Stimulated activated CD8-positive, alpha-beta memory T cell treated with anti-CD3 and anti-CD28 coated beads, Interleukin-2, amount 100 ng/mL, for 1 hour (primary cell): ENCODE data around the gene SRD5A2.
"Not testable (repeated sequence)": the region's sequence is repeated elsewhere in the genome, so short reads cannot be mapped to it uniquely, and the experiment has no call there.

Experiments
- DNase-seq, 2 donors: peaks; one replicate each; pipeline ENCODE4 v3.0.0-alpha.2; 2020; ENCODE audit warnings: low read depth in 2 of 2

Gene SRD5A2

DNA sequence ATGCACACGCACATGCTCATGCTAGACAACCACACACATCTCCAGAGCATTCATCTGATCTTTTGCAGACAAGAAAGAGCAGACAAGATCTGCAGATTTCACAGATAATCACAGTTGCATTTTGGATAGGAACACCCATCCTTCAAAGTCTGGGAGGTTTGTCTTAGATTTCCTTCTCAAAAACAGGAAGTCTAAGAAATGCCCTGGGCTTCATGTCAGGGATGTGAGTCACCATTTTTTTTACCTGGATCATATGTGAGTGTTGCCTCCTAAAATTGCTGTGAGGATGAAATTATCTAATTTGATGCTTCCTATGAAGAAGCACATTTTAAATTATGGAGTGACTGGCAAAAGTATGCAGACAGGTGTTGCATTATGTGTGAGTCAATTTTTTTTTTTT is 46.1 kb downstream of the SRD5A2 start:
- DNase-seq, result no peak

DNA sequence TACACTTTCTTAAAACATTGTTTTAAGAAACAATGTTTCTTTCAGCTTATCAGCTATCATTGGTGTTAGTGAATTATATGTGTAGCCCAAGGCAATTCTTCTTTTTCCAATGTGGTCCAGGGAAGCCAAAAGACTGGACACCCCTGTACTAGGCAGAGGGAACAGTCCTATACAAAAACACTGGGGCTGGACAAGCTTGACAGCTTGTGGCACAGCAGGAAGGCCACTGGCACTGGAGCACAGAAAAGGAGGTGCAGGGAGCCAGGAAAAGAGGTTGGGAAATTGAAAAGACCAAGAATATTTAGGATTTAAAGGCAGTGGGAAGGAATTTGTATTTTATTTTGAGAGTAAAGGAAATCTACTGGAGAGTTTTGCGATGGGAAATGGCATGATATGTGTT is 47.7 kb downstream of the SRD5A2 start:
- no peak for DNase-seq

DNA sequence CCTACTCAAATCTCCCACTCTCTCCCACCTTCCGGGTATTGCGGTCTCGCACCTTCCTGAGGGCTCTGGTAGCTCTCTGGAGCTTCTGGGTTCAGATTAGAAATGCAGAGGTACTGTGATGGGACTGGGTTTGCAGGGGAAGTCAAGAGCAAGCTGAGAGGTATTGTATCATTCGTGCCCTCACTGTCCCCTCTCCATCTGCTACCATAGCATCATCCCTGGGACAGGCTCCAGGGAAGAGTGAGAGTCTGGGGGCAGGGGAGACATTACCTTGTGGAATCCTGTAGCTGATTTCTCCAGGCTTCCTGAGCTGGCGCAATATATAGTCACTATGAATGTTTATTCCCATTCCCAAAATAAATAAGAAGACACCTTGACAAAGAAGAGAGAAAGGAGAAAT is 49.6 kb downstream of the SRD5A2 start:
- no peak for DNase-seq

DNA sequence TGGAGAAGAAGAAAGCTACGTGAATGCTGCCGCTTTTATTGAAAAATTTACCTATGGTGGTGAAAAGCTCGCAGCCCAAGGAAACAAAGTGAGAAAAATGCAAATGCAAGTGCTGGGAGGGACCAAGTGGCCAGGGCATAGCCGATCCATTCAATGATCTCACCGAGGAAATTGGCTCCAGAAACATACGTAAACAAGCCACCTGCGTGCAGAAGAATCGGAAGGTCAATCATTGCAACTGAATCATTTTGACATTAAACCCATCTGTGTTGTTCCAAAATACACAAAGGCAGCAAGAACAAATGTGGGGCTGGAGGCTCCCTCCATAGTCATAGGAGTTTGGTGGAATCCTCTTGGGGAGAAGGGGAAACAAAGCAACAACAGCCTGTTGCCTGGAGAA is 51.5 kb downstream of the SRD5A2 start:
- no peak for DNase-seq

DNA sequence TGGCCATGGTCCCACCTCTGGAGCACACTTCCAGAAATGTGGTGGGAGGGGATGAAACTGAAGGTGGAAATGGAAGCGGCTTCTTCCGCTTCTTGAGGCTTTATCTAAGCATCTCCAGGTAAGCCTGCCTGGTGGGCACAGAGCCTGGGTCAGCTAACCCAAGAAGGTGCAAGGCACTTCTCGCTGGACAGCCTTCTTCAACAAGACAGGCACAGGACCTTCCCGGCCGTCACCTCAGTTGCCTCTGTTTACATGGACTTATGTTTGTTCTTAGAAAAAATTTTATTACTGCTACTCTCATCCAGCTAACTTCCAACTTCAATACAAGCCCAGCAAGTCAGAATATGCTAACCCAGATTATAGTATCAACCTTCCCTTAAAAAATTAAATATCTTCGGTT is 51.9 kb downstream of the SRD5A2 start:
- DNase-seq, result no peak

DNA sequence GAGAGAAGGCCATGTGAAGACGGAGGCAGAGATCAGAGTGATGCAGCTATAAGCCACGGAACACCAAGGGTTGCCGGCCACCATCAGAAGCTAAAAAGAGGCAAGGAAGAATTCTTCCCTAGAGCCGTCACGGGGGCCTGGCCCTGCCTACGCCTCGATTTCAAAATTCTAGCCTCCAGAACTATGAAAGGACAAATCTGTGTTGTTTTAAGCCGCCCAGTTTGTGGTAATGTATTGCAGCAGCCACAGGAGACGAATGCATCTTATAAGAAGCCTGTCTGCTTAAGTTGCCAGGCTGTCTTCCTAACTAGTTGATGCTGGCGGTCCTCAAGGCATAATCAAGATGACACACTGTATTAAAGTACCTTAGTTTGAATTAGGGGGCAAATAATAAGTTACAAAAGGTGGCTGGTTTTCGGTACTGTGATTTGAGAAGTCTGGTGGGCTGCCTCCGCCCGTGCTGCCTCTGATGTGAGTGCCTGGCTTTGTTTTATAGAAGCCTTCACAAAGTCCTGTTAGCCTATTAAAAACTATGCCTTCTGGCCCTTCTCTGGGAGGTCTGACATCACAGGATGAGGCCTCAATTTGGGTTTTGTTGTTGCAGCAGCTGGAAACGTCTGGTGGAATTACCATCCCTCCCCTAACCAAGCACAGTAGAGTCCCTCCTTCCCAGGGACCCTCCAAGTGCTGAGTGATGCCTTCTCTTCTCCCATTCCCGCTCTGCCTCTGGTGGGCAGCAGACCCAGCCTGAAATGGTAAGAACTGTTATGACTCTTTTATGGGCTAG is 53.6 kb downstream of the SRD5A2 start:
- no peak for DNase-seq

DNA sequence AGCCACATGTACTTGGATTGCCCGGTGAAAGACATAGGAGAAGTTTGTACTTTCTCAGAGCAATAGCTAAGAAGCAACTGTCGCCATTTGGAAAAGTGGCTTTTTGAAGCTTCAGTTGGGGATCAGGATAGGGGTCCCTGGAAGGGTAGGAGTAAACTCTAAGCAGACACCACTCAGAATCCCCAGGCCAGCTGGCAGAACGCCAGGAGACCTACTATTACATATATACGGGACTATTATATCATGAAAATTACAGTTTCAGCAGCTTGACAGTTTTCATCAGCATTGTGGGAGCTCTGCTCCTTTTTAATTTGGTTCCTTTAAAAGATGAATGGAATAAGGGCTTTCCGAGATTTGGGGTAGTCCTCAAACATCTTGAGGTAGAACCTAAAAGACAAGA is 54.9 kb downstream of the SRD5A2 start:
- no peak for DNase-seq

DNA sequence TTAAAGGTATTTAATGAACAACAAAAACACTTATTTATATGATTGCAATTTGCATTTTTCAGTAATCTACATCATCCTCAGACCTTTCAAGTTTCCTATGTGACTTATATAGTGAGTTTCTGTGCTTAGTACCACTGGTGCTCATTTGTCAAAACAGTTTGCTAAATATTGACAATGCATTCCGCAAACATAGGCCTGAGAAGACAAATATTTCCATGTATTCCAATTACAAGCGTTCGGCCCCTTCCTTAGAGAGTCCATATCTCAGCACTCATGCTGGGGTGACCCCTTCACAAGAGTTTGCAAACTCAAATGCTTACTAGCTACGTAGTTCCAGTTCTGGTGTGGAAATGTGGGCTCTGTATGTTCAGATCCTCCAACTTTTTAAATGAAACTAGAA is 56.1 kb downstream of the SRD5A2 start:
- DNase-seq, result no peak

DNA sequence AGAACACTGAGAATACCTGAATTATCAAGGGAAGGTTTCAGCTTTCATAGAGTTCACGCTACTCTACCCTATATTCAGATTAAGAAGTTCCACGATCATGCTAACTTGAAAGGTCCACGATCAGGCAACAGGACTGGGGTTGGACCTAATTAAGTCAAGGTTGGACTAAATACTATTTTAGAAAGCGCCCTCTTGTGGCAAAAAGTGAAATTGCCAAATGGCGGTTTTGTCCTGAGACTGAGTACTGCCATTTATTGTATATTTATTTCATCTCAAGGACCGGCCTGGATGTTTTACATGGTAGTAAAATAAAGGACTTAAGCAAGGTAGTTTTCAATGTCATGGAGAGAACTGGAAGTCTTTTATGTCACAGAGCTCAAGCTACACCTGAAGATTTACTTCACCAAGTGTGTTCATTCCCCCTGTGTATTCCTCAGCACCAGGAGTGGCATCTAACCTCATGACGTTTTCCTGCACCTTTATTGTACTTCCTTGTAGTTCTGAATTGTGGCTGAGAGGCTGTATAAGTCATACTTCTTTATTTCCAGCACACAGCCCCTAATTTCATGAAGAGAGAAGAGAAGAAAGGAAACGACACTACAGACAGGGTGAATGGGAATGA is 56.8 kb downstream of the SRD5A2 start:
- peak in 1 of 2 donors; percentile 15 for DNase-seq

DNA sequence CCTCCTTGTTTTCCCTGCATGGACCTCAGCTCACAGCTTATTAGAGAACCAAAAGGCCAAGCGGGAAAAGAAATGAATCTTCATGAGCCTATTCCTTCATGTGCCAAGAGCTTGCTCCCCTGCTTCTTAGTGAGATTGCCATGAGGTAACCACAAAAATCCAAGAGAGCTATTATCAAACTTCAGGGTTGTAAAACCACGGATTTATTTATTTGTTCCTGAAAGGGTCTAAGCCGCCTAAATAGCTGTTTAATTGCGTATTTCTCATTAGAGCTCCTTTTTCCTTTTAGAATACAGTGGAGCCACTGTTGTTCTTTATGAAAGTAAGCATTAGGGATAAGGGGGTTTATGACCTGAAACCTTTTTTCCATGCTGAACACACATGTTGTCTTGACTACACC is 58.0 kb downstream of the SRD5A2 start:
- no peak for DNase-seq

DNA sequence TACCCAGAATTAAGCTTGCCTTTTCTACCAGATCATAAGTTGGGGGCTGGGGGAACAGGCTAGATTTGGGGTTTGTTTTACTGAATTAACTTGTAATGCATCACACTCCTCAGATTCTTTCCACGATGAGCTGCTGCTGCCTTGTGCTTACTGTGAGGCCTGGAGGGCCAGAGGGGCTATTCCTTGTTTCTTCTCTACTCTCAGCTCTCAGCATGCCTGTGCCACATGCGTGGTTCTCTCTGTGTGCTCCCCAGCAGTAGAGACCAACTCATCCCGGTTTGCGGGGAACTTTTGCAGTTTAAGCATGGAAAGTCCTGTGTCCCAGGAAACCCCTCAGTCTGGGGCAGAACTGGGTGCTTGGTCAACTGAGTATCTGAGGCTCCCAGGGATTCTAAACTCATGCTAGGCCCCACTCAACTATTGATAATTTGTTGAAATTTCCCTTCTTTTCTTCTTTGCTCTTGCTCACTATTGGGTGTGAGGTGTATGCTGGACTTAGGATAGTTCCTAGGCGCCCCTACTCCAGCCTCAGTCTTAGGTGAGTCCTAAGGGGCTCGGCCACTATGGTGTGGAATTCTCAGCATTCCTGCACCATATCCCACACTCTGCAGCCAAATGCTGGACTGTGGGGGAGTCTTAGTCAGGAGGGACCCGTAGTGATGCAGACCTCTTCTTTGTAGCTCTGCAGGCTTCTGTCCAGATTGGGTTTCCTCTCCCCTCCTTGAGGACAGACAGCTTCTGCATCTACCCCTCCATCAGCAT is 63.1 kb downstream of the SRD5A2 start:
- no peak for DNase-seq

DNA sequence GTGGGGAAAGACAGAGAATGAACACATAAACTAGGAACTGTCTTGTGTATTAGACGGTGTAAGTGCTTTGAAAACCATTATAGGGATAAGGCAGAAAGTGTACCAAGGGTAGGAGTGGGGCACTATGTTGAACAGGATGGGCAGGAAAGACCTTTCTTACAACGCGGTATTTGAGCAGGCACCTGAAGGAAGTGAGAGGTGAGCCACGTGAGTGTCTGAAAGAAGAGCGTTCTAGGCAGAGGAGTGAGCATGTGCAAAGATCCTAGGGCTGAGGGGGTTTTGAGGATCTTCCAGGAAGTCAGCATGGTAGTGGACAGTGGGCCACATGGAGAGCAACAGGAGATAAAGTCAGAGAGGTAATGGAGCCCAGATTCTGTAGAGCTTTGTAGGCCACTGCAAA is 65.2 kb downstream of the SRD5A2 start:
- DNase-seq, result no peak

DNA sequence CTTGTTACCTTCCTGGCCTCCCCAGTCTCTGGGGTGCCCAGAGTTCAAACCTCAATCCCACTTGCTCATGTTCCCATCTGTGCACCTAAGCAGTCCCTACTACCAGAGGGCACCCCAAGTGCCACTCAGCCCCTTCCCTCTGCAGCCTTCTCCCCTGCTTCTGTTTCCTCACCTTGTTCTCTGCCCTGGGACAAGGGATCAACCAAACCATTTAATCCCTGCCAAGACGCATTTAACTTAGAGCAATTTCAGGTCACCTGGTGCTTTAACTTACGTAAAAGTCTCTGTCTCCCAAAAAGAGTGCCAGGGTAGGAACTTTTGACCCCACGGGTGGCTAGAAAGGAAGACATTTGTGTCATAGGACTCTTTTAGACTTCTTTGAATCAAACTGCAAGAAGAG is 67.2 kb downstream of the SRD5A2 start:
- DNase-seq, result no peak

DNA sequence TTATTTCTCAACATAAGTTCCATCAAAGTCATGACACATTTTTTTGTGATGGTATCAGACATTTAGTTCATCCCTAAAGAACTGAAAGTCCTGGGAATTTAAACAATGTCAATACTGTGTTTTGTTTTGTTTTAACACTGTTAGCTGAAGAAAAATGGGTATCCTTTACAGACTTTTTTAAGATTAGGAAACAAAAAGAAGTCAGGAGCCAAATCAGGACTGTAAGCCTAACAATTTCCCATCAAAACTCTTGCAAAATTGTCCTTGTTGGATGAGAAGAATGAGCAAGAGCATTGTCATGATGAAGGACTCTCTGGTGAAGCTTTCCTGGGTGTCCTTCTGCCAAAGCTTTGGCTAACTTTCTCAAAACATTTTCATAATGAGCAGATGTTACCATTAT is 69.4 kb downstream of the SRD5A2 start:
- DNase-seq, result no peak

DNA sequence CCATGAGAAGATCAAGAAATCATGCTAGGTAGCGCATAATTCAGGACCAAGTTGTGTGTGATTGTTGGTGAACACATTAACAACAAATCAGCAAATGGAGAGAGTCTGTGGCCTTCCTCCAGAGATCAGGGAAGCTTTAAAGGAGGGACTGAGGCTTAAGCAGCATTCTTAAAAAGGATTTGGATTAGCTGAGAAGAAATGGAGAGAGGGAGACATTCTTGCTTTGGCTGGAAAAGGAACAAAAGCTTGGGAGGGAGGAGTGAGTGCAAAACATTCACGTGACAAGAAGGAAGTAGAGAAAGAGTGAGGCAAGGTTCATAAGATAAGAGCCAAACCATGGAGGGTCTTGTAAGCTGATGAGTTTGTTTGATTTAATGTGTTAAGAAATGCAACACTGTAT is 75.6 kb downstream of the SRD5A2 start:
- no peak for DNase-seq

DNA sequence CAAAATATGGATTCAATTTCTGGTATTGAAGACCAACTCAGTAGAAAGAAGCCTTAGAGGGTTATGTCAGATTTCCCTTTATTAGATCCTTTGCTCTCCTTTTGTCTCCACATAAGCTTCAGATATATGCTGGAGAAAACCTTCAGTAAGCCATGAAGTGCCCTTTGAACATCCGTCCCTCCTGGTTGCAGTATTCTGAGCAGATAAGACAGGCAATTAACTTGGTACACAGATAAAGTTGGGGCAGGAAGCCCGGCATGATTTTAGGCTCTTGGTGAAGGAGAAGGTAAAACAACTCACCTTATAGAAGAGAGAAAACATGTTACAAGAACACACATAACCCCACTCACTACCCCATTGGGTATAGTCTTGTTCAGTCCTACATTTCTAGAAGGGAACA is 76.4 kb downstream of the SRD5A2 start:
- DNase-seq, result no peak

DNA sequence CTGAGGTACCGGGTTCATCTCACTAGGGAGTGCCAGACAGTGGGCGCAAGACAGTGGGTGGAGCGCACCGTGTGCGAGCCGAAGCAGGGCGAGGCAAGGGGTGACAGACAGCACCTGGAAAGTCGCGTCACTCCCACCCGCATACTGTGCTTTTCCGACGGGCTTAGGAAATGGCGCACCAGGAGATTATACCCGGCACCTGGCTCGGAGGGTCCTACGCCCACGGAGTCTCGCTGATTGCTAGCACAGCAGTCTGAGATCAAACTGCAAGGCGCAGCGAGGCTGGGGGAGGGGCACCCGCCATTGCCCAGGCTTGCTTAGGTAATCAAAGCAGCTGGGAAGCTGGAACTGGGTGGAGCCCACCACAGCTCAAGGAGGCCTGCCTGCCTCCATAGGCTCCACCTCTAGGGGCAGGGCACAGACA is 84.3 kb downstream of the SRD5A2 start:
- DNase-seq, result not testable (repeated sequence)

DNA sequence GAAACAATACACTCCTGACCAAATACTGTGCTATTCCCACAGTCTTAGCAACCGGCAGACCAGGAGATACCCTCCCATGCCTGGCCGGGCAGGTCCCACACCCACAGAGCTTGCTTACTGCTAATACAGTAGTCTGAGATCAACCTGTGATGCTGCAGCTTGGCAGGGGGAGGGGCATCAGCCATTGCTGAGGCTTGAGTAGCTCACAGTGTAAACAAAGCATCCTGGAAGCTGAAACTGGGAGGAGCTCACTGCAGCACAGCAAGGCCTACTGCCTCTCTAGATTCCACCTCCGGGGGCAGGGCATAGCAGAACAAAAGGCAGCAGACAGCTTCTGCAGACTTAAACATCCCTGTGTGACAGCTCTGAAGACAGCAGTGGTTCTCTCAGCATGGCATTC is 91.4 kb downstream of the SRD5A2 start:
- DNase-seq, result not testable (repeated sequence)

DNA sequence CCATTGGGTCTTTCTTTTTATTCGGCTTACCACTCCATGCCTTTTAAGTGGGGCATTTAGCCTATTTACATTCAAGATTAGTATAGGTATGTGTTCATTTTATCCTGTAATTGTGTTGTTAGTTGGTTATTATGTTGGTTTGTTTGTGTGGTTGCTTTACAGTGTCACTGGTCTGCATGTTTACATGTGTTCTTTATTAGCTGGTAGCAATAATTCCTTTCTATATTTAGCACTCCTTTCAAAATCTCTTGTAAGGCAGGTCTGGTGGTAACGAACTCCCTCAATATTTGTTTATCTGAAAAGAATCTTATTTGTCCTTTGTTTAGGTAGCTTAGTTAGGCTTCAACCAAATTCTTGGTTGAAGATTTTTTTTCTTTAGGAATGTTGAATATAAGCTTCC is 97.5 kb downstream of the SRD5A2 start:
- DNase-seq, result no peak

DNA sequence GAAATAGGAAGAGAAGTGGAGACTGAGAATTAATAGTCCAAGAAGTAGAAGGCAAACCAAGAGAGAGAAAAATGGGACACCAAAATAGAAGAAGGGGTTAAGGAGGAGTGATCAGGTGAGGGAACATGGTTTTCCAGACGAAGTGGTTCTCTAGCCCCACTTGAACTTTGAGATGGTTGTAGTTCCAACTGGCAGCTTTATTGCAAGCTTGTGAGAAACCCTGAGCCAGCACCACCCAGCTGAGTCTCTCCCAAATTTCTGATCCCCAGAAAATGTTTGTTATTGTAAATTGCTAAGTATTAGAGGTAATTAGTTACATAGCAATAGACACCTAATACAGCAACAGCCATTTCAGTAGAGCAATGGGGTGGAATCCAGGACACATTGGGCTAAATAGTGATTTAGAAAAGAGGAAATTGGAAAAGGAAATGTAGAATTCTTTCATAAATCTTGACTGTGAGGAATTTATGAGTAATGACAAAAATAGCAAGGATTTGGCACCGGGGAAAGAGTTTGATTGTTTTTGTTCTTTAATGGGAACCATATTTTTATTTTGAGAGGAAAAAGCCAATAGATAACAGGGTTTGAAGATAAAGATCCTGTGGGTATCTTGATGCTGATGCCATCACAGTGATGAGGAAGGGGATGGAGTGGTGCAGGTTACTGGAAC is 104.1 kb downstream of the SRD5A2 start:
- DNase-seq, result no peak

DNA sequence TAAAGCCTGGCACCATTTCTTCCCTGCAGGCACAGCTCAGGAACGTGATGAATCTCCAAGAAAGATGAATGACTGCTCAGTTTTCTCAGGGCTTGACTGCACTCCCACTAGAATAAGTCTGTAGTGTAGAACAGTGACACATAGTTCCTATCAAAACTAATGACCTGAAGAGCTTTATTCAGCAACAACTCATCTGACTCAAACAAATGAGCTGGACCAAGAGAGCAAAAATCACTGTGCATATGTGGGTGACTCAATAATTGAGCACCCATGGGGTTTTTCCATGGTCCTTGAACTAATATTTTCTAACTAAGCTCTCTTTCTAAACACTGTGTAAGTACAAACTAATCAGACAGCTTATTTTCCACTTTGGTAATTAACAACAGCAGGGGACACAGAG is 105.0 kb downstream of the SRD5A2 start:
- DNase-seq, result no peak

DNA sequence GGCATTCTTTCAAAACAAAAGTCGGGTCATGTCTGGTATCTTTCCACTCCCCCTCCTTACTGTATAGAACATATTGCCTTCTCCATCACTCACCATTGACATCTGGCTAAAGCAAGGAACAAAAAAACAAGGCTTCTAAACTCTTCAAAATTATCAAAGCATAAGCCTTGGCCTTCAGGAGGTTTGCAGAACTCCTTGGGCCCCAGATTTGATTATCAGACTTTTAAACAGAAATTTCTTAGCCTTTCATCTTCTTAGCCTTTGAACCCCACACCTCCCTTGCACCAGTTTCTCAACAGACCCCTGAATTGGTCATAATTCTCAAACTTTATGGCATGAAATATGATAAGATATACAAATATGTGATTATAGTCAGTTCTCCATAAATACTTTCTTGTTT is 106.4 kb downstream of the SRD5A2 start:
- DNase-seq, result no peak
